Activated T-helper 1 cell treated with anti-CD3 and anti-CD28 coated beads, Interleukin-12 subunit alpha, Interleukin-12 subunit beta, Interleukin-2, Interleukin-4 antibody, amounts not matched to agents 30 ng/mL and 10 ng/mL and 1 ng/mL, durations not matched to agents 14 hours and 24 hours and 36 hours (primary cell): ENCODE measurements around the gene AURKB. TPM values are rescaled to one million over a fixed set of nuclear protein-coding genes. Genes with fewer than 3 reads are reported as not detected.

Experiments used
- DNase-seq: peaks from one replicate; pipeline ENCODE4 v3.0.0; 2021; ENCODE audit warnings: low spot score
- H3K27ac Mint-ChIP-seq: one replicate; pipeline ENCODE4 v1.8.0; 2021; ENCODE audit warnings: mild to moderate bottlenecking, mixed read lengths
- H3K27me3 Mint-ChIP-seq: one replicate; pipeline ENCODE4 v1.8.0; 2022; ENCODE audit warnings: mild to moderate bottlenecking, moderate library complexity, mixed read lengths; ENCODE audit not compliant: insufficient read depth
- H3K36me3 Mint-ChIP-seq: one replicate; pipeline ENCODE4 v1.8.0; 2021; ENCODE audit warnings: low read depth, mixed read lengths
- H3K4me1 Mint-ChIP-seq: one replicate; pipeline ENCODE4 v1.8.0; 2021; ENCODE audit warnings: low read depth, mixed read lengths
- H3K4me3 Mint-ChIP-seq: one replicate; pipeline ENCODE4 v1.8.0; 2021; ENCODE audit warnings: mild to moderate bottlenecking, moderate library complexity, mixed read lengths
- H3K9me3 Mint-ChIP-seq: one replicate; pipeline ENCODE4 v1.8.0; 2021; ENCODE audit warnings: mixed read lengths
- intact Hi-C: fragments of 100-400 bp; cut with micrococcal nuclease; formaldehyde crosslinking; loops from one replicate; pipeline ENCODE4 v1.15.1; 2024
- total RNA-seq: library from RNA; stranded (reverse); gene quantifications from 2 replicates; pipeline ENCODE4 v1.2.3, GENCODE V29; 2022

The AURKB gene
- total RNA-seq, 1 donor from 2014 or later = 82.2 TPM

DNA sequence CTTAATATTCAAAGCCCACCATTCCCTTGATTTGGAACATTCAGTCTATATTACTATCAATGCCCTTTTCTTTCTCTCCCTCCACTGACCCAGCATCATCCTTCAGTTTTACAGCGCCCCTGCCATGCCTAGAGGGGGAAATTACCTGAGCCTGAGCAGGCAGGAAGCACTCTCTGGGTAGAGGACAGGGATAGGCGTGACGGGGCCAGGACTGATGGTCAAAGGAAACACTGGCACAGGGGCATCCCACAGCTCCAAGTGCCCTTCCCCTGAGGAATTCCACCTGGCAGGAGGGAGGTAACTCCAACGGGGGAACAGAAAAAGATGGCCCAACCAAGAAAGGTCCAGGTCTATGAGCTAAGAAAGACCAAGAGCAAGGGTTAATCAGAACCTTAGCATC is 27.5 kb upstream of the AURKB start:
- peaks cover 40% of the 10 kb centered on the region for H3K36me3 Mint-ChIP-seq
- H3K4me3 Mint-ChIP-seq = no peak overlapping the region
- intact Hi-C loops = no loop called here
- no peak for DNase-seq
- H3K9me3 Mint-ChIP-seq = no peaks in the 10 kb centered on the region
- H3K27me3 Mint-ChIP-seq = no peaks in the 10 kb centered on the region
- no peak overlapping the region for H3K27ac Mint-ChIP-seq
- peaks cover 4% of the 10 kb centered on the region for H3K4me1 Mint-ChIP-seq

- Mint-ChIP-seq H3K4me1 (no peaks in the 10 kb centered on the region), H3K27me3 (no peaks in the 10 kb centered on the region), H3K27ac (no peak overlapping the region), H3K36me3 (peaks cover 43% of the 10 kb centered on the region), H3K9me3 (no peaks in the 10 kb centered on the region), H3K4me3 (no peak overlapping the region)
- no peak for DNase-seq
- intact Hi-C loops = no loop called here
These were observed 26.8 kb upstream of the AURKB start for GRCh38 chr17:8237175-8237574.

DNA sequence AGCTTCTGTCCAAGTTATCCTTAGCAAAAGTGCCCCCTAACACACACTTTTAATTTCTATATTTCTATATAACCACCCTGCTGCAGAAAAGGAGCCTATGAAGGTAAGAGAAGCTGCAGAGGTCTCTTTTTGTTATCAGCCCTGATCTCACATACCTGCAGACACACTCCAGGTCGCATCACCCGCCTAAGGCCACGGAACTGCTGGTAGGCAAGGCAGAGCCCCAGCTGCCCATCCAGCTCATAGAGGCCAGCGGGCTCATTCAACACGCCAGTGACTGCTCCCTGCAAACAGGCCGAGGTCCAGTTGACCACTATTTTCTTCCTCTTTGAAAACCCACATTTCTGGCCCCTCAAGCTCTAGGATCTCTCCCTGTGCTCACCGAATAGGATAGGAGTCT is 25.3 kb upstream of the AURKB start:
- Mint-ChIP-seq H3K4me1 (no peaks in the 10 kb centered on the region), H3K27ac (no peak overlapping the region), H3K4me3 (no peak overlapping the region), H3K9me3 (no peaks in the 10 kb centered on the region), H3K27me3 (no peaks in the 10 kb centered on the region), H3K36me3 (peaks cover 54% of the 10 kb centered on the region)
- intact Hi-C loops = no loop called here
- DNase-seq = no peak

- peaks cover 60% of the 10 kb centered on the region for H3K36me3 Mint-ChIP-seq
- no peak overlapping the region for H3K4me3 Mint-ChIP-seq
- no peaks in the 10 kb centered on the region for H3K9me3 Mint-ChIP-seq
- H3K27me3 Mint-ChIP-seq = no peaks in the 10 kb centered on the region
- no peaks in the 10 kb centered on the region for H3K4me1 Mint-ChIP-seq
- no peak overlapping the region for H3K27ac Mint-ChIP-seq
- intact Hi-C loops = no loop called here
- no peak for DNase-seq
These were observed 24.2 kb upstream of the AURKB start for GRCh38 chr17:8234361-8235270.

- no peak for DNase-seq
- Mint-ChIP-seq H3K27ac (no peak overlapping the region), H3K4me1 (peaks cover 13% of the 10 kb centered on the region), H3K36me3 (peaks cover 69% of the 10 kb centered on the region), H3K4me3 (no peak overlapping the region), H3K27me3 (no peaks in the 10 kb centered on the region), H3K9me3 (no peaks in the 10 kb centered on the region)
- intact Hi-C loops = no loop called here
These were observed 21.3 kb upstream of the AURKB start for GRCh38 chr17:8231701-8232100.

- Mint-ChIP-seq H3K27me3 (peaks cover 11% of the 10 kb centered on the region), H3K9me3 (no peaks in the 10 kb centered on the region), H3K27ac (peak overlapping the region; percentile 94), H3K4me3 (peak overlapping the region; percentile 70), H3K4me1 (peaks cover 40% of the 10 kb centered on the region), H3K36me3 (peaks cover 52% of the 10 kb centered on the region)
- no peak for DNase-seq
- intact Hi-C loops = loop anchor here (2.0 to 10.0 kb wide), 3 partner anchors 16 to 518 kb away; partner anchors contain the start of genes AURKB, CCDC42 and KRABD2
These were observed 16.8 kb upstream of the AURKB start for GRCh38 chr17:8227238-8227581.

DNA sequence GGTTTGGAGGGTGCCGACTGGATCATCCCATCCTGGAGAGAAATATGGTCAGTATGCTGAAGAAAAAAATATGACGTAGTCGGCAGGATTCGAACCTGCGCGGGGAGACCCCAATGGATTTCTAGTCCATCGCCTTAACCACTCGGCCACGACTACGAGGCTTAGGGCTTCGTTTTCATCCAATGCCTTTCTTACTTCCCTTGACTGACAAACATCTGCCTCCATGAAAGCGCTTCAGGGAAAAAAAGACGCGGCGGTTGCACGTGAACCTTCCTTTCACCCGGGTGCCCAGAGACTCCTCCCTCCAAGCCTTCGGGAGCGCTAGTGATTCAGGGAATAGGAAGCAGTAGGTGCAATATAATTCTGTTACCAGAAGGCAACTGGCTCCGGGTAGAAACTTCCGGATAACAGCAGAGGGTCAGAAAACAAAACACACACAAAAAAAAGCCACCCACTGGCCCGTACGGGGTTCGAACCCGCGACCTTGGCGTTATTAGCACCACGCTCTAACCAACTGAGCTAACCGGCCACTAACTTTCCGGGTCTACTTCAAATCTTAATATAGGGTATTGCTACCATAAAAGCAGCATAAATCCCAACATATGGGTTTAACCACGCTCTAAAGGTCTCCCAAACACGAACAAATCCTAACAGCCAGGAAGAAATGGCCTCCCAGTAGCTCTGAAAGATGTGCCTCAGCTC is 16.3 kb upstream of the AURKB start:
- H3K4me3 Mint-ChIP-seq = peak overlapping the region; percentile 70
- intact Hi-C loops = loop anchor here (1.0 to 10.0 kb wide), 6 partner anchors 16 to 518 kb away; partner anchors contain the start of genes AURKB, CCDC42 and KRABD2
- peaks cover 46% of the 10 kb centered on the region for H3K4me1 Mint-ChIP-seq
- peaks cover 48% of the 10 kb centered on the region for H3K36me3 Mint-ChIP-seq
- peak; percentile 16 for DNase-seq
- H3K27ac Mint-ChIP-seq = peak overlapping the region; percentile 94
- peaks cover 13% of the 10 kb centered on the region for H3K27me3 Mint-ChIP-seq
- H3K9me3 Mint-ChIP-seq = no peaks in the 10 kb centered on the region

DNA sequence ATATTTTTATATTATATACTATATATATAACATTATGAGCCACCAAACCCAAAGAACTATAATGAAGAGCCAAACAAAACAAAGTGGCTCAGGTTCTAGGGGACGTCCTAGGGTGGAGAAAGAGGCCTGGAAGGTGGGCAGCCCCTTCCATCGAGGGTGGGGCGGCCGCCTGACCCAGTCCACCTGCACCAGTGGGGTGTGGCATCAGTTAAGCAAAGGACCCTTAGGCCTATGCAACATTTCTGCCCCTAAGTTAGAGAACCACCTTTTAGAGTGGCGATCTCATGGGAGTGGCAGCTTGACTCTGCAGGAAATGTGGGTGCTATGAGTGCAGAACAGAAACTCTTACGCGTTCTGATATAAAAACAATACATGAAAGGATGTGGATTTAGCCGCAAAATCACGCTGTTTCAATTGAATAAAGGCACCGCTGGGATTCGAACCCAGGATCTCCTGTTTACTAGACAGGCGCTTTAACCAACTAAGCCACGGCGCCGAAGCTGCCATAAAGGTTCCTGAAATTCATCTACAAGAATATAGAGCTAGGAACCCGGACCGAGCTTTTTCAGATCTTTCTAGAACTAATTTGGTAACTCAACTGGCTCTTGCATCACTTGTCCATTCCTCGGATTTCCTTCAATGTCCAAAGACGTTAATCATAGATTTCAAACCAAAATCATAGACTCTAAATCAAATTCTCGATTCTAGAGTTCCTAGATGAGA is 15.6 kb upstream of the AURKB start:
- peaks cover 50% of the 10 kb centered on the region for H3K4me1 Mint-ChIP-seq
- peaks cover 42% of the 10 kb centered on the region for H3K36me3 Mint-ChIP-seq
- H3K27me3 Mint-ChIP-seq = peaks cover 17% of the 10 kb centered on the region
- H3K4me3 Mint-ChIP-seq = peak overlapping the region; percentile 70
- intact Hi-C loops = loop anchor here (1.0 to 10.0 kb wide), 6 partner anchors 15 to 519 kb away; partner anchors contain the start of genes AURKB, CCDC42 and KRABD2
- peak overlapping the region; percentile 94 for H3K27ac Mint-ChIP-seq
- DNase-seq = peak; percentile 65
- H3K9me3 Mint-ChIP-seq = no peaks in the 10 kb centered on the region

GRCh38 chr17:8224891-8225812 is 14.8 kb upstream of the AURKB start:
- Mint-ChIP-seq H3K27me3 (peaks cover 21% of the 10 kb centered on the region), H3K4me3 (peak overlapping the region; percentile 60)

GRCh38 chr17:8223356-8224126 is 13.2 kb upstream of the AURKB start:
- H3K36me3 Mint-ChIP-seq = peaks cover 22% of the 10 kb centered on the region
- H3K9me3 Mint-ChIP-seq = no peaks in the 10 kb centered on the region
- peaks cover 68% of the 10 kb centered on the region for H3K4me1 Mint-ChIP-seq
- H3K27me3 Mint-ChIP-seq = peaks cover 21% of the 10 kb centered on the region
- intact Hi-C loops = loop anchor here (2.0 to 10.0 kb wide), 3 partner anchors 151 to 521 kb away; partner anchors contain the start of genes CCDC42 and KRABD2
- DNase-seq = peak; percentile 28
- peak overlapping the region; percentile 97 for H3K4me3 Mint-ChIP-seq
- peak overlapping the region; percentile 98 for H3K27ac Mint-ChIP-seq

More at GRCh38 chr17:8224891-8225812, 14.8 kb upstream of the AURKB start:
- Mint-ChIP-seq H3K36me3 (peaks cover 36% of the 10 kb centered on the region), H3K9me3 (no peaks in the 10 kb centered on the region), H3K27ac (peak overlapping the region; percentile 76), H3K4me1 (peaks cover 58% of the 10 kb centered on the region)
- no peak for DNase-seq
- intact Hi-C loops = loop anchor here (10.0 kb wide), 2 partner anchors 150 to 520 kb away; partner anchors contain the start of genes CCDC42 and KRABD2
